ENCODE measurements around the gene BBS9. TPM values are rescaled to one million over a fixed set of nuclear protein-coding genes. Genes with fewer than 3 reads are reported as not detected.

BBS9 gene
- total and polyA plus RNA-seq, 2 of the 4 experiments (the other 2 are of a cell fraction): 7.9 to 9.5 TPM

DNA sequence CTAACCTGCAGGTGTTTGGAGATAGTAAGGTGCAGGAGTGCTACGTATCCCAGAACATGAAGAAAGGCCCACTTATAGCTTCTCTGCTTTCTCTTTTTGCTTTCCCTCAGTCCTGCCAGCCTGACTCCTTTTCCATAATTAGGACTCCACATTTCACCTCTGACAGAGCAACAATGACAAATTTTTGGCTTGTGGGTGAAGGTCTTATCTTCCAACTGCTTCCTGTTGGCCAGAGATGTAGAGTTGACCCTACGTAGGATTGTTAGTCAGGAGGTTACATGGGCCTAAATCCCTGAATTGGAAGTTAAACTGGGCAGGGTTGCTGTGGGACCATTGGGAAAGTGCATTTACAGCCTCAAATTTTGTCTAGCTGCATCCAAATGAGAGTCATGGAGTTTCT, 41.5 kb upstream of the BBS9 start:
- in situ Hi-C loops (cut with MboI; ENCODE audit: low sequenced_read_pairs): no loop called here

More for the DNA sequence above, 41.5 kb upstream of the BBS9 start:
- H3K23ac ChIP-seq (ENCODE audit: low read depth, low read length): no peak overlapping the region
- no CpG with 5 or more reads among the region's 2 CpGs for WGBS, 2 experiments (ENCODE audit: extremely low coverage in 2 of 2, insufficient read length in 1 of 2)
- no peak overlapping the region for H3K27ac ChIP-seq (ENCODE audit: insufficient read depth, low read length)
- ChIA-PET POLR2A (ENCODE audit: unreplicated experiment) (no interaction called here), CTCF (interaction anchor here (0.6 kb wide), 1 partner anchor 159 kb away, joined by 4 read pairs; no protein-coding TSS in a partner anchor)
- no peak overlapping the region for H3K4me3 ChIP-seq (ENCODE audit: insufficient read depth, low read depth, low read length)
- no peak overlapping the region for H2AK9ac ChIP-seq (replicated peaks; ENCODE audit: low read depth, low read length, poor library complexity)
- DNase-seq: no peak
- ATAC-seq (ENCODE audit: low read depth): no peak
- H2AK5ac ChIP-seq (ENCODE audit: low read depth, low read length): no peak overlapping the region
- H4K5ac ChIP-seq (ENCODE audit: low read depth, low read length): no peak overlapping the region
- no peak overlapping the region for H4K8ac ChIP-seq (ENCODE audit: low read depth in 2 of 2, low read length in 2 of 2)
- dilution Hi-C loops (cut with HindIII; ENCODE audit: low sequenced_read_pairs, unreplicated experiment): no loop called here
- H3K27me3 ChIP-seq (ENCODE audit: control insufficient read depth, insufficient read depth, low read length): no peaks in the 10 kb centered on the region
- no peak overlapping the region for H3K56ac ChIP-seq (ENCODE audit: extremely low read depth, insufficient read depth, low read length)
- peaks cover 2% of the 10 kb centered on the region; the same call in 1 of the 2 replicates for H3K9me3 ChIP-seq (ENCODE audit: control insufficient read depth, insufficient read depth, low read length)
- no peak overlapping the region for H3K14ac ChIP-seq (replicated peaks; ENCODE audit: low read depth, low read length)
- no peaks in the 10 kb centered on the region for H4K20me1 ChIP-seq (ENCODE audit: insufficient read depth, low read length)
- no peak overlapping the region for H2BK20ac ChIP-seq (ENCODE audit: low read depth, low read length)
- no TSS peak for BruUV-seq (replicated peaks)
- TF ChIP-seq RFX5 (IDR thresholded peaks at IDR 0.05; ENCODE audit: low read depth, low read length) (no peak), POLR2A (IDR thresholded peaks at IDR 0.05; ENCODE audit: low read depth, low read length) (no peak), SMC3 (IDR thresholded peaks at IDR 0.05; ENCODE audit: low read depth, low read length) (no peak), RCOR1 (IDR thresholded peaks at IDR 0.05; ENCODE audit: insufficient replicate concordance, low read length) (no peak), CHD1 (IDR thresholded peaks at IDR 0.05; ENCODE audit: low read depth, low read length) (no peak), CEBPB (IDR thresholded peaks at IDR 0.05; ENCODE audit: low read depth, low read length) (no peak), MAZ (IDR thresholded peaks at IDR 0.05; ENCODE audit: borderline replicate concordance, low read depth, low read length) (no peak), MAFK (IDR thresholded peaks at IDR 0.05; ENCODE audit: low read depth, low read length) (no peak), MXI1 (IDR thresholded peaks at IDR 0.05; ENCODE audit: borderline replicate concordance, low read depth, low read length) (no peak)
- TF ChIP-seq, protein P1, sequence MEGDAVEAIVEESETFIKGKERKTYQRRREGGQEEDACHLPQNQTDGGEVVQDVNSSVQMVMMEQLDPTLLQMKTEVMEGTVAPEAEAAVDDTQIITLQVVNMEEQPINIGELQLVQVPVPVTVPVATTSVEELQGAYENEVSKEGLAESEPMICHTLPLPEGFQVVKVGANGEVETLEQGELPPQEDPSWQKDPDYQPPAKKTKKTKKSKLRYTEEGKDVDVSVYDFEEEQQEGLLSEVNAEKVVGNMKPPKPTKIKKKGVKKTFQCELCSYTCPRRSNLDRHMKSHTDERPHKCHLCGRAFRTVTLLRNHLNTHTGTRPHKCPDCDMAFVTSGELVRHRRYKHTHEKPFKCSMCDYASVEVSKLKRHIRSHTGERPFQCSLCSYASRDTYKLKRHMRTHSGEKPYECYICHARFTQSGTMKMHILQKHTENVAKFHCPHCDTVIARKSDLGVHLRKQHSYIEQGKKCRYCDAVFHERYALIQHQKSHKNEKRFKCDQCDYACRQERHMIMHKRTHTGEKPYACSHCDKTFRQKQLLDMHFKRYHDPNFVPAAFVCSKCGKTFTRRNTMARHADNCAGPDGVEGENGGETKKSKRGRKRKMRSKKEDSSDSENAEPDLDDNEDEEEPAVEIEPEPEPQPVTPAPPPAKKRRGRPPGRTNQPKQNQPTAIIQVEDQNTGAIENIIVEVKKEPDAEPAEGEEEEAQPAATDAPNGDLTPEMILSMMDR (conservative IDR thresholded peaks at IDR 0.05; ENCODE audit: low read depth, low read length): no peak
- TF ChIP-seq, protein P2, sequence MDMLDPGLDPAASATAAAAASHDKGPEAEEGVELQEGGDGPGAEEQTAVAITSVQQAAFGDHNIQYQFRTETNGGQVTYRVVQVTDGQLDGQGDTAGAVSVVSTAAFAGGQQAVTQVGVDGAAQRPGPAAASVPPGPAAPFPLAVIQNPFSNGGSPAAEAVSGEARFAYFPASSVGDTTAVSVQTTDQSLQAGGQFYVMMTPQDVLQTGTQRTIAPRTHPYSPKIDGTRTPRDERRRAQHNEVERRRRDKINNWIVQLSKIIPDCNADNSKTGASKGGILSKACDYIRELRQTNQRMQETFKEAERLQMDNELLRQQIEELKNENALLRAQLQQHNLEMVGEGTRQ (IDR thresholded peaks at IDR 0.05; ENCODE audit: low read depth, low read length): no peak
- TF ChIP-seq, protein P3, sequence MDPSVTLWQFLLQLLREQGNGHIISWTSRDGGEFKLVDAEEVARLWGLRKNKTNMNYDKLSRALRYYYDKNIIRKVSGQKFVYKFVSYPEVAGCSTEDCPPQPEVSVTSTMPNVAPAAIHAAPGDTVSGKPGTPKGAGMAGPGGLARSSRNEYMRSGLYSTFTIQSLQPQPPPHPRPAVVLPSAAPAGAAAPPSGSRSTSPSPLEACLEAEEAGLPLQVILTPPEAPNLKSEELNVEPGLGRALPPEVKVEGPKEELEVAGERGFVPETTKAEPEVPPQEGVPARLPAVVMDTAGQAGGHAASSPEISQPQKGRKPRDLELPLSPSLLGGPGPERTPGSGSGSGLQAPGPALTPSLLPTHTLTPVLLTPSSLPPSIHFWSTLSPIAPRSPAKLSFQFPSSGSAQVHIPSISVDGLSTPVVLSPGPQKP (IDR thresholded peaks at IDR 0.05; ENCODE audit: borderline replicate concordance, low read depth, low read length): no peak
- H3K4me1 ChIP-seq (ENCODE audit: control insufficient read depth, insufficient read depth, low read length): peaks cover 5% of the 10 kb centered on the region; the same call in 1 of the 2 replicates
- no peak overlapping the region for H3K4me2 ChIP-seq (ENCODE audit: low read depth, low read length)
- no peaks in the 10 kb centered on the region for H3K36me3 ChIP-seq (ENCODE audit: control insufficient read depth, insufficient read depth, low read length)
- H3K79me1 ChIP-seq (ENCODE audit: low read depth in 1 of 2, low read length in 2 of 2): 0 out of 4 replicates have a peak, but pooled peaks cover 0 to 10% of the 10 kb centered on the region in 2 experiments
- no peak overlapping the region for H2BK5ac ChIP-seq (ENCODE audit: low read depth, low read length, poor library complexity, severe bottlenecking)
- no peak overlapping the region for H3K18ac ChIP-seq (ENCODE audit: low read depth, low read length)
- no peak overlapping the region for H4K91ac ChIP-seq (ENCODE audit: insufficient read depth, low read depth, low read length)
- no peak overlapping the region for H3K4ac ChIP-seq (ENCODE audit: low read depth, low read length)
- no peak overlapping the region for H2BK120ac ChIP-seq (ENCODE audit: low read depth, low read length)
- H2AFZ ChIP-seq (replicated peaks; ENCODE audit: low read length, poor library complexity): no peak overlapping the region
- intact Hi-C loops (cut with micrococcal nuclease): no loop called here
- H3K9me1 ChIP-seq (ENCODE audit: insufficient read depth, low read length): peaks cover 7% of the 10 kb centered on the region
- no peak overlapping the region for H2BK15ac ChIP-seq (ENCODE audit: low read depth, low read length)
- H3K9ac ChIP-seq (ENCODE audit: low read depth, low read length): no peak overlapping the region
